UCSD-AML1 (cell line): ENCODE data around the gene IL17RE.

Source experiments
- DNase-seq: peaks from one replicate; lab custom pipeline; 2025; ENCODE audit not compliant: unreplicated experiment; lab: John Stamatoyannopoulos, UW

IL17RE gene

DNA sequence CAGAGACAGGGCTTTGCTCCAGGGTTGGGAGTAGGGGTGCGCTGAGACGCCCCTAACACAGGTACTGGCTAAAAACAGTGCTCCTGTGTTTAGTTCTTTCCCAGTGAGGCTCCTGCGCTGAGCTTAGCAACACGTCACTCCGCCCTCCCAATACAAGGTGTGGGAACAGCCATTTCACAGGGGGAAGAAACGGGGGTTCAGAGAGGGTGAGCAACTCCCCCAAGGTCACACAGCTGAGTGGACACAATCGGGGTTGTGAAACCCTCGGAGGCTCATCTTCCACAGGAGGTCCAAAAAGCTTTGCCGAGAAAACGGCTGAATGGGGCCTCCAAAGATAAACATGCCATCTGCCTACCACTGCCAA, 48.9 kb downstream of the IL17RE start:
- no peak for DNase-seq

DNA sequence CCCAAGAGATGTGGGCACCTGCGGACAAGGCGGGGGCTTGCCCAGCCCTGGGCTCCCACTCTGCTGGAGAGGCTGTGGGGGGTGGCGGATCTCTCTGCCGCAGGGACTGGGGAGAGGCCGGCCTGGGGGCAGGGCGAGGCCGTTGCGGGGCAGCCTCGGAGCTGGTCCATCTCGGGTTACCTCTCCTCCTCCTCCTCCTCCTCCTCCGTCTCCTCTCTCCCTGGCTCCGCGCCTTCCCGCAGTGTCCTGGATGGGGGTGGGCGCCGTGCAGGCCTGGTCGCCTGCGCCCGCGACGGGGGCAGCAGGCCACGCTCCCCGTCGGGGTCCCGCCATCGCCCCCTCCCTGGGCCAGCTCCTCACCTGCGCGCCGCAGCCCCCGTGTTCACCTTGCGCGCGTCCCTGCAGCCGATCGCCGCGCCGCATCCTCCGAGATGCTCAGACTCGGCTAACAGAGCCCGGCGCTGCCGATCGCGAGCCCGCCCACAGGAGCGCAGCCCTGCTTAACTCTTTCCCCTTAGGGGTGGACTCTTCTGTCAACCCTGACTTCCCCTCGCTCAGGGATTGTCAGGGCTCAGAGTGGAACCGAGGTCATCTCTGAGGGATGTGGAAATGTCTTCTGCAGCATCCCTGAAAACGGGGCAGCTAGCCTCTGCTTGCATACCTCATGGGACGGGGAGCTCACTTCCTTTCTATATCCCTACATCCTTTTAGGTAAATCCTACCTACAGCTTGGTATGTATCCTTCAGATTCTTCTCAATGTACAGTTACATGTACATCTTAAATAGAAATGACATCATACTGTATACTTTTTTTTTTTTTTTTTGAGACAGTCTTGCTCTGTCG, 49.5 kb downstream of the IL17RE start, which contains the start of gene PRRT3:
Gene PRRT3, minus strand, starts transcription at position 447 of the 844 bp plus-strand sequence. CDS start 2,293 bp downstream, outside the sequence.
- peak; percentile 55 for DNase-seq

GRCh38 chr3:9955067-9955502, 52.4 kb downstream of the IL17RE start:
- DNase-seq, result no peak

GRCh38 chr3:9955611-9956352, 53.1 kb downstream of the IL17RE start:
- DNase-seq, result no peak

DNA sequence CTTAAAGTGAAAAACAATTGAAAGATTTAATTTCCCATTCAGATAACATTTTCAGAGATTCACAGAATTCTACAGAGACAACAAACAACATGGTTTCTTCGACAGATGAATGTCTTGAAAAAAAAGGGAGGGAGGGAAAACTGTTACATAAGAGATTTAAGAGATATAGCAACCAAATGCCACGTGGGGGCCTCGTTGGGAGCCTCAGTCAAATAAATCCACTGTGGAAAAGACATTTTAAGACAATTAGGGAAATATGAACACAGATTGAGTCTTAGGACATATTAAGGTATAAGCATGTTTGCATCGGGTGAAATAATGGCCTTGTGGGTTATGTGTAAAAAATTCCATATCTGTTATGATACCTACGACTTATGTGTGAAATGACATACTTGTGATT, 54.6 kb downstream of the IL17RE start:
- DNase-seq, result no peak

DNA sequence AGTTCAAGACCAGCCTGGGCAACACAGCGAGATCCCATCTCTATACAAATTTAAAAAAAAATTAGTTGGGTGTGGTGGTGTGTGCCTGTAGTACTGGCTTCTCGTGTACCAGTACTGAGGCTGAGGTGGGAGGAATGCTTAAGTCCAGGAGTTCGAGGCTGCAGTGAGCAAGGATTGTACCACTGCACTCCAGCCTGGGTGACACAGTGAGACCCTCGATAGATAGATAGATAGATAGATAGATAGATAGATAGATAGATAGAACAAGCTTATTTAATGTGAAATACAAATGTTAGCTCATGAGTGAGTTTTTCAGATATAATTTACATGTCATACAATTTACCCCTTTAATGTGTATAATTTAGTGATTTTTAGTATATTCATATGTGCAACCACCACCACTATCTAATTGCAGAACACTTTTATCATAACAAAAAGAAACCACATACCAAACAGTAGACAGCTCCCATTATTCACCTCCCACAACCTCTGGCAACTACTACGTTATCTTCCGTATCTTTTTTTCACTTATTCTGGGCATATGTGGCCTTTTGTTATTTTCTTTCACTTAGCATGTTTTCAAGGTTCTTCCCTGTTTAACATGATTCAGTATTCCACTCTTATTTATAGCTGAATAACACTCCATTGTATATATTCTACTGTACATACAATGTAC, 62.7 kb downstream of the IL17RE start:
- DNase-seq, result no peak
